HG02623 (cell line): ENCODE measurements around the gene SUMO2.
"Not testable (repeated sequence)": the region's sequence is repeated elsewhere in the genome, so short reads cannot be mapped to it uniquely, and the experiment has no call there.

Experiments used
- ATAC-seq: cut with Tn5 transposase; IDR thresholded peaks from one replicate; pipeline ENCODE4 v1.9.1; 2021; ENCODE audit warnings: moderate library complexity; ENCODE audit not compliant: unreplicated experiment

SUMO2 gene

GRCh38 chr17:75182569-75183436 lies at the start of gene SUMO2:
SUMO2 (minus strand) TSS chr17:75182959; CDS start chr17:75182834, 125 bp downstream.
- ATAC-seq, result peak; percentile 56

DNA sequence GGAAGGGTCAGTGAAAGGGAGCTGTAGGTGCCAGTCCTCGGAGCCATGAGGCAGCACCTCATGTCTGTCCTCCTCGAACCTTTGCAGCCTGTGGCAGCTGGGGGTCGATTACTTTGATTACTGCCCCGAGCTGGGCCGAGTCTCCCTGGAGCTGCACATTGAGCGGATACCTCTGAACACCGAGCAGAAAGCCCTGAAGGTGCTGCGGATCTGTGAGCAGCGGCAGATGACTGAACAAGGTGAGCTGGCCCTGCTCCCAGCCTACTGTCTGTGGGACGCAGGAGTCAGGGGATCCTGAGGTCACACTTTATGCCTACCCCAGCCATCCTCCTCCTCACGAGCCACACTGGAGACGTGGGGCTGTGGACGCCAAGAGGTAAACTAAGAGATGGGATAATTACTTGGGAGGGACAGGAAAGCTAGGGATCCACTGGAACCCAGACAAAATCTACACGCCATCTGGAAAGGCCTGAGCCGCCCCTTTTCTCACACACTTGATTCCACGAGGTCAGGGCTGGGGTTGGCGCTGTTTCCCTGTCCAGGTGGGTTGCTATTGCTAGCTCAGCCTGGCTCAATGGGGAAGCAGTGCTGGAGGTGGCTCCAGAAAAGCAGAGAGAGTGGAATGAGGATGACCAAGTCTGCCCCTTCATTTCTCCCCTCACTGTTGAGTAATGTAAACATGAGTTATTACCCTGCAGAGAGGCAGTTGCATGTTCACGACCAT lies 49.1 kb upstream of the SUMO2 start:
- no peak for ATAC-seq

GRCh38 chr17:75231071-75231470 lies 48.3 kb upstream of the SUMO2 start:
- no peak for ATAC-seq

DNA sequence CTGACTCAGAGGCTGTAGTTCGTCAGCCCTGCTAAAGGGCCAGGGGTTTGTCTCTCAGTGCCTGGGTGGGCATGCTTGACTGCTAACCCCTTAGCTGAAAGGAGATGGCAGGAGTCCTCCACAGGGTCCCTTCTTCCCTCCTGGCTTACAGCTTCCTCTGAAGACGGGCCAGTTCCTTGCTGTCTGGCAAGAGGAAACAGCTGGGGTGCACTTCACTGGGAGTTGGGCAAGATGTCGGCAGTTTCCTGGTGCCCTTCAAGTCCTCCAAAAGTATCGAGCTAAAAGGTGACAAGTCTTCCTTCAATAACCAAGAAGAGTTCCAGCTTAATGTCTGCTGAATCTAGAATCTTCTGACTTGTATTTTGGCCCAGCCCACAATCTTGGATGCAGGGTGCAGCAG lies 46.1 kb upstream of the SUMO2 start:
- ATAC-seq, result no peak

GRCh38 chr17:75228305-75228704 lies 45.5 kb upstream of the SUMO2 start:
- no peak for ATAC-seq

DNA sequence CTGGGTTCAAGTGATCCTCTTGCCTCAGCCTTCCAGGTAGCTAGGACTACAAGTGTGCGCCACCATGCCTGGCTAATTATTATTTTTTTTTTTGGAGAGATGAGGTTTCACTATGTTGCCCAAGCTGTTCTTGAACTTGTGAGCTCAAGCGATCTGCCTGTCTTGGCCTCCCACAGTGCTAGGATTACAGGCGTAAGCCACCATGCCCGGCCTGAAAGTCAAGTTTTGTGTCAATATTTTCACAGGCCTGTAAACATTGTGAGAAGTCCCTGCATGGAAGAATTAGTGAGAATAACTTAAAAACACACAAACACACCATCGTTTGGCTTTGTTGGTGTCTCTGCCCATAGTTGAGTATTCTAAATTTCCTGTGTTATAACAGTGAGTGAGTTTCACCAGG lies 45.0 kb upstream of the SUMO2 start:
- ATAC-seq, result no peak

- no peak for ATAC-seq
Measured at GRCh38 chr17:75225016-75225415, 42.3 kb upstream of the SUMO2 start.

GRCh38 chr17:75219815-75220214 lies 37.1 kb upstream of the SUMO2 start:
- no peak for ATAC-seq

DNA sequence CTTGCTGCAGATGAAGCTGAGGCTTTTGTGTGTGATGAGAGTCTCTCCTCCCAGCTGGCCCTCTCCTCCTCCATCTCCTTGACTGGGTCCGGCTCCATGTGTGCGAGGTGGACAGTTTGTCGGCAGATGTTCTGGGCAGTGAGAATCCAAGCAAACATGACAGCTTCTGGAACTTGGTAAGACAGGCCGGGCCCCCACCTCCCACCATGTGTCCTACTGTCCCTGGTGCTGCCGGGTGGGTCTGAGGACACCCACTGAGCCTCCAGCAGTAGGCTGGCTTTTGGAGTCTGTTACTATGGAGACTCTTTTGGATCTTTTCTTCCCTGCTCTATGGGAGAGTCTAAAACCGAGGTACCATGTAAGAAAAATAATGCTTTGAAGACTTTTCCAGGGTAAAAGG lies 35.4 kb upstream of the SUMO2 start:
- no peak for ATAC-seq

DNA sequence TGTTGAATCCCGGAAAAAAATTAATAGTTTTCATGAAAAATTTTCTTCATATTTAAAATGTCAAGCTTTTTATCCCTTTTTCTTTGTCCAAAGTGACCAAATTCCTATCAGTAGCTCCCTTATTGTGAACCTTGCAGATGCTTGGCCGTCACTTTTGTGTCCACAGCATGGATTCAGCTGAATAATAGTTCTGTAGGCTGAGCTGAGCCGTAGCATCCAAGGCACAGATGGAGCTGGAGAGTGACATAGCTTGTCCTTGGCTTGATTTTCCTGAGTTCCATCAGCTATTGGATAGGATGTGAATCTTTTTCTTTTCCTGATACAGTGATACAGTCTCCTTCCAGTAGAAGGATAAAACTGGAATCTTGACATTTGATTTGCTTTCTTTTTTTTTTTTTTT lies 26.3 kb upstream of the SUMO2 start:
- no peak for ATAC-seq

GRCh38 chr17:75208161-75208560 lies 25.4 kb upstream of the SUMO2 start:
- no peak for ATAC-seq

- ATAC-seq, result no peak
Measured at GRCh38 chr17:75207760-75208159, 25.0 kb upstream of the SUMO2 start.

DNA sequence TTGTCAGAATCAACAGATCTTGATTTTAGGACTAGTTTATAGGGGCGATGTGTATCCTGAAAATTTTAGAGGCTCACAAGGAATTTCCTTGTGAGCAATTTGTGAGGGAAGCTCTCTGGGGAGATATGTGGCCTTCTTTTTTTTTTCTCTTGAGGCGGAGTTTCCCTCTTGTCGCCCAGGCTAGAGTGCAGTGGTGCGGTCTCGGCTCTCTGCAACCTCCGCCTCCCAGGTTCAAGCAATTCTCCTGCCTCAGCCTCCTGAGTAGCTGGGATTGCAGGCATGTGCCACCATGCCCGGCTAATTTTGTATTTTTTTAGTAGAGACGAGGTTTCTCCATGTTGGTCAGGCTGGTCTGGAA lies 24.3 kb upstream of the SUMO2 start:
- ATAC-seq, result not testable (repeated sequence)

DNA sequence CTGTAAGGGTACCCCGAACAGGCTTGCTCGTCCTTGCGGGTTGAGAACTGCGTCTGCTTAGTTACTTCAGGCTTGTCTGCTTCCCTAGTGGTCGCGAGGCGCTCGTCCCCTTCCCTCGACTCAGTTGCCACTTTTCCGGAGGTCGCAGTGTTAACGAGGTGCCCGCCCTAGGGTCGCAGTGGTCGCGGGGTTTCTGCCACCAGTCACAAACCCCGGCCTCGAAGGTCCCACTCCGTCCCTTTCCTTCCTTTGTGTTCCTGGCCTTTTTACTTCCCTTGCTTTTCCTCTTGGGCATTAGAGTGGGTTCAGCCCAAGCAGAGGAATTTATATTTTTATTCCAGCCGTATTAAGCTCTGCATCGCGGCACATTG lies 23.0 kb upstream of the SUMO2 start:
- ATAC-seq, result peak; percentile 14

- peak; percentile 59 for ATAC-seq
Measured at GRCh38 chr17:75205037-75205792, 22.5 kb upstream of the SUMO2 start, which contains the start of gene NUP85. NUP85 (plus strand) TSS chr17:75205679; CDS start chr17:75205762, 83 bp downstream.

DNA sequence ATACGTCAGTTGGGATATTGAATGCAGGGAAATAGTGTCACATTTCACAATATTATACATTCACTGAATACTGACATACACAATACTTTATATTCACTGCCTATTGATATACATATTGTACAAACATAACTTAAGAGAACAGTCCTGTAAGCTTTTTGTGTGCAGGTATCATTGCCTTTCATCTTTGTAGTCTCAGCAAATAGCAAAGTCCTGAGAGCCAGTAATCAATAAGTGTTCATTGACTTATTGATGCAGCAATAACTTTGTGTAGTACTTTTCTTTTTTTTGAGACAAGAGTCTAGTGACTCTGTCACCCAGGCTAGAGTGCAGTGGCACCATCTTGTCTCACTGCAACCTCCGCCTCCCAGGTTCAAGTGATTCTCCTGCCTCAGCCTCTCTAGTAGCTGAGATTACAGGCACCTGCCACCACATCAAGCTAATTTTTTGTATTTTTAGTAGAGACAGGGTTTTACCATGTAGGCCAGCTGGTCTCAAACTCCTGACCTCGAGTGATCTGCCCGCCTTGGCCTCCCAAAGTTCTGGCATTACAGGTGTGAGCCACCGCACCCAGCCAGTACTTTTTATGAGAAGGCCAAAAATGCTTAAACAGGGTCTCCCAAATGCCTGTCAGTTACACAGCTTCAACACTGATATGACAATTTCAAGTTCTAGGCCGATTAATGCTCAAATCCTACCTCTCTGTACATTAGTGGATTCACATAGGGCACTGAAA lies 17.3 kb upstream of the SUMO2 start:
- no peak for ATAC-seq

DNA sequence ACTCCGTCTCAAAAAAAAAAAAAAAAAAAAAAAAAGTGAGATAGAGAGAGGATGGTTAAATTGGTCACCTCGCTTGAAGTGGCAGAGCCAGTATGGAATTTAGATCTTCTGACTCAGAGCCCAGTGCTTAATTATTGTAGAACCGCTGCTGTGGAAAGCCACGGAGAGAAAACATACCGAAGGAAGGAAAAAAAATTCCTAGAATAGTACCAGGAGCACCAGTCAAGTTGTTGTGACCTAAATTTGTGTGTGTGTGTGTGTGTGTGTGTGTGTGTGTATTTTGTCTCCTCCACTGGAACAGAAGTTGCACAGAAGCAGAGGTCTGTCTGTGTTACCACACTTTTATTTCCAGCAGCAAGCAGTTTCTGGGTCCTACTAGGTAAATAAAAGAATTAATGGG lies 12.1 kb upstream of the SUMO2 start:
- ATAC-seq, result no peak

DNA sequence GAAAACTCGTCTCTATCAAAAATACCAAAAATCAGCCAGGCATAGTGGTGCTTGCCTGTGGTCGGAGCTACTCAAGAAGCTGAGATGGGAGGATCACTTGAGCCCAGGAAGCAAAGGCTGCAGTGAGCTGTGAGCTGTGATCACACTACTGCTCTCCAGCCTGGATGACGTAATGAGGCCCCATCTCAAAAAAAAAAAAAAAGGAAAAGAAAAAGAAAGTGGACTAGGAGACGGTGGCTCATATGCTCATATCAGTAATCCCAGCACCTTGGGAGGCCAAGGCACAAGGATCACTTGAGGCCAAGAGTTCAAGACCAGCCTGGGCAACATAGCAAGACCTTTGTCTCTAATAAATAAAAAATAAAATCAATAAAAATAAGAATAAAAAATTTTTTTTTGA lies 8.8 kb upstream of the SUMO2 start:
- ATAC-seq, result no peak

- ATAC-seq, result no peak
Measured at GRCh38 chr17:75188614-75189013, 5.9 kb upstream of the SUMO2 start.

DNA sequence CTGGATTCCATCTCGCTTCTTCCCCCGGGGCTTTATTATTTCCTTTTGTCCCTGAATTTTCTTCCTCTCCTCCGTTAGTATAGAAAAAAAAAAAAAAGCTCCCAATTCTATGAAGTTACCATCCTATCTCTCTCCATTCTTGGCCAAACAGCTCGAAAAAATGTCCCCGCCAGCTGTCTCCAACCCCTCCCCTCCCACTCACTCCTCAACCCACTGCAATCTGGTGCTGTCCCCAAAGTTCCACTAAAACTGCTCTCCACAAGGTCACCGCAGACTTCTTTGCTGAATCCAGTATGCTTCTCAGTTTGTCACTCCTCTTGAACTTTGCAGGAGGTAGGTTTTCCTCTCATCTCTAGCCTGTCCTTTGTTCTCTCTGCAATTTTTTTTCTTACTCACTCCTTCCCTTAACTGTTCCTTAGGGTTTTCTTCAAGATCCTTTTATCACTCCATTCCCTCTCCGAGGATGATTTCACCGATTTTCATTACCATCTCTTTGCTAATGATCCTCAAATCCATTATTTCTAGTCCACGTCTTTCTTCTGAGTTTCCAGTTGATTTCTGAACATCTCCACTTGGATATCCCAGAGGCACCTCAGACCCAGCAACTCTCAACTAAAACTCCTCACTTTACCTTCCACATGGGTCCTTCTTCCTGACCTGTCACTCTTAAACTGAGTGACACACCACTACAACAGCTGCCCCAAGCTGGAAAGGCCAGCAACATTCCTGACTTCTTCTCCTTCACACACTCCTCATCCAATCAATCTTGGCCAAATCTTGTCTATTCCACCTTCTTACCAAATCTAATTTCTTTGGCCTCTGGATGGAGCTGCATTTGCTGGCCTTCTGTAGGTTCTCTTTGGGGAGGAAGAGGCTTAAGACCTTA lies 1.5 kb upstream of the SUMO2 start:
- no peak for ATAC-seq
